Kidney glomerular epithelial cell (primary cell): ENCODE results near the gene JMJD8.
"Not testable (repeated sequence)": the region's sequence is repeated elsewhere in the genome, so short reads cannot be mapped to it uniquely, and the experiment has no call there.

Experiments used
- DNase-seq: peaks from one replicate; lab custom pipeline; 2025; lab: John Stamatoyannopoulos, UW

The JMJD8 gene

DNA sequence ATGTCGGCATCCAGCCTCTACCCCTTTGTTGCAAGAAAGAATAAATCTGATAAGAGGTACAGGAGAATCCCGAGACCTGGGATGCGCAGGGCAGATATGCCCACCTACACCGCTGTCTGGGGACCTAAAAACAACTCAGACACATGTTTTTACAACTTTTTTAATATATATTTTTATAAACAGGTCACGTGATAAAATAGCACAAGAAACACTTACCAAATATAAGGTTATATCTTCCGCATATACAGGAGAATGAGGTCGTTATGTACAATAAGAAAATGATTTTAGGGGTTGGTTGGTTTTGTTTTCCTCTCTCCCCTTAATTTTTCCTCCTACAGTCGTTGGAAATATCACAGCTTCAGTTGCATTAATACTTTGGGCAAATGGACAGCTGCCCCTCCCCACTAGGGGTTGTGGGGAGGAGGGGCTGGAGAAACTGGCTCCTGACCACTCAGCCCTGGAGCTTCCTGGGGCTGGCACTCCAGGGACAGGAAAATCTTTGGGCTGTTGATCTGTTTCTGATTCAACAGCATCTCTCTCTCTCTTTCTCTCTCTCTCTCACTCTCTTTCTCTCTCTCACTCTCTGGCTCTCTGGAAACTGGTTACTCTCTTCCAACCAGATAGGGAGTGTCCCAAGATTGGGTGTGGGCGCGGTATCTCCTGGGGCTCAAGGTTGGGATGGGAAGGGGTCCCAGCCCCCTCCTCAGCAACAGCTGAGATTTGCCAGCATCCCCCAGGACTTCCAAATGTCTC is 8.4 kb upstream of the JMJD8 start:
- DNase-seq, result no peak

DNA sequence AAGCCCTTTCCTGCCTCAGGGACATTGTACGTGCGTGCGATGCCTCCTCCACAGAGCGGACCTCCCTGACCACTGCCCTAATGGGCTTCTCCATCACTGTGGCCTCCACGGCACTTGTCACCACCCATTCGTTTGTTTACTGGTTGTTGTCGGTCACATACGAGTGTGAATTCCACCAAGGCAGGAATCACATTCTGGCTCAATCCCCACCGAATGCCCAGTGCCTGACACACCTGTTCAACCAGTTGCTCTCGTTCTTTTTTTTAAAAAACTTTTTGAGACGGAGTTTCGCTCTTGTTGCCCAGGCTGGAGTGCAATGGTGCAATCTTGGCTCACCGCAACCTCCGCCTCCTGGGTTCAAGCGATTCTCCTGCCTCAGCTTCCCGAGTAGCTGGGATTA is 7.1 kb upstream of the JMJD8 start:
- DNase-seq, result not testable (repeated sequence)

DNA sequence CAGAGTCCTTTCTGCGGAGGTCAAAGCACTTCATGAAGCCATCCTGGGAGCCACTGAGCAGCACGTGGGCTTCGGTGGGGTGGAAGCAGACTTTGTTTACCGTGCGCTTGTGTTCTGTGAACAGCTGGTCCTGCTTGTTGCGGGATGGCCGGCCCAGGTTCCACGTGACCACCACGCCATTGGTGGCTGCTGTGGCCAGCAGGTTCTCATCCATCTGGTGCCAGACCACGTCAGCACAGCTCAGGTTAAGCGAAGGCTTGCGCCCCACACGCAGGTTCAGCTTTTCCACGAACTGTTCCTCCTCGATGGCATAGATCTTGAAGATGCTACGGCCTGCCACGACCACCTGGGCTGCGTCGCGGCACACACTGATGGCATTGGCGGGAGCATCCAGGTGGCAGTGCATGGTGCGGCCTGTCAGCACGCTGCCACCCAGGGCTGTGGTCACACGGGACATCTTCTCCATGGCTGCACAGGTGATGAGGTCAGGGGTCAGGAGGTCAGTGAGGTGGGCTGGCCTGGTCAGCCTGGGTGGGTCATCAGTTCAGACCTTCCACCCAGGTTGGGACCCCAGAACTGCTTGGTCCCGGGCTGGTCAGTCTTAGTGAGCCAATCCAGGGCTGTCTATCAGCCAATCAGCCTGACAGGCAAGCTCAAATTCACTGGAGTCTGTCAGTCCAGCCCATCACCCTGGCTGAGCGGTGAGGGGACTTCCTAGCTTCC is 5.2 kb upstream of the JMJD8 start:
- no peak for DNase-seq

DNA sequence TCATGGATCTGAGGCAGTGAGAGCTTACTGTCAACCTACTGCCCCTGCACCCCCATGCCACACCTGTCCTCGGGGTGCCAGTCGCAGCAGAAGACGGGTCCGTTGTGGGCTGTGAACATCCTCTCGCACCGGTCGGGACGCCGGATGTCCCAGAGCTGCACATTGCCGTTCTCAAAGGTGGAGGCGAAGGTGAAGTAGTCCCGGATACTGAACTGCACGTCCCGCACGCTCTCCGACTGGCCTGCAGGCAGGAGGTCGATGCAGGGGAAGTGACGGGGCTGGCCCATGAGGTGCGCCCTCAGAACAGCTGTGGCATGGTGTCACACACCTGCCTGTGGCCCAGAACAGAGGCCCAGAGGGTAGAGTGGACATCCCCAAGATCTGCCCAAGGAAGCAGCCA is 3.4 kb upstream of the JMJD8 start:
- DNase-seq, result no peak

DNA sequence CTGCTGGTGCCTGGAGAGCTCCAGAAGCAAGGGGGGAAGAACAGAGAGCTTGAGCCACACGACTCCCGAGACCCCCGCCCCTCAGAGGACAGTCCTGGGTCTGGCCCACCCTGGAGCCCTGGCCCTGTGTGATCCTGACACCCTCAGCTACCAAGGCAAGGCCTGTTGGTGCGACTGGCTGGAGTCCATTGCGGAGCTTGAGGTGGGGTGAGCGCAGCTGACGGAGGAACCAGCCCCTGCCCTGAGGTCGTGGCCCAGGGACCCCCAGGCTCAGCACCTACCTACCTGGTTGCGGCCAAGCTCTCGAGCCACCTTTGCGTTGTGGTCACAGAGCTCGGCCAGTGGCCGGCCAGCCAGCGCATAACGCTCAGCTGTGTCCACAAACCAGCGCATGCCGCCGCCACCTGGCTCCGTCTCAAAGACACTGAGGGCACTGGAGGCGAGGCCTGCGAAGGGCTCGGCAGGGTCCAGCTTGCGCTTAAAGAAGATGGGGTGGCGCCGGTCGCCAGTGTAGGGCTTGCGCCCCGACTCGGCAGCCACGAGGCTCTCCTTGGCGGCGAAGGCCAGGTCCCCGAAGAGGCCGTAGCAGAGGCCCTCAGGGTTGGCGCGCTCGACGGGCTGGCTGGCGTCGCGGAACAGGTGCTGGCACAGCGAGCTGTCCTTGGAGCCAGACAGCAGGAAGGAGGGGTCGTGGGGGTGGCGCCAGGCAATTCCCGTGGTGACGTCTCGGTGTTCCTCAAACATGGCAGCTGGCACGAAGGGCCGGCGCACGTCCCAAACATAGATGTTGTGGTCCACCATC is 2.5 kb upstream of the JMJD8 start:
- DNase-seq, result no peak

DNA sequence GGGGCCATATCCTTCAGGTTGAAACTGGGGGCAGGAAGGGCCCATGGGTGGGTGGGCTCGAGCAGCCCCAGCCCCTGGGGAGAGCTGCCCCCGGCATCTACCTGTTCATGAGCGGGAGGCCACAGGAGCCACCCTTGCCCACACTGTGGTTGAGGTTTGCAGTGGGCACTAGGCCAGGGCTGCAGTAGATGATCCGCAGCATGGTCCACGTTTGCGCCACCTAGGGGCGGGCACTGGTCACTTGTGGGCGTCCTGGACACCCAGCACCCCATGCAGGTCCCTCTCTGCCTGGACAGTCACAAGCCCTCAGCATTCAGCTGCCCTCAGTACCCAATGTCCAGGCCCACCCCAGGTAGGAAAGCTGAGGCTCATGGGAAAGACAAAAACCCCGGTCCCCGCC is 1.8 kb upstream of the JMJD8 start:
- DNase-seq, result peak; percentile 21

DNA sequence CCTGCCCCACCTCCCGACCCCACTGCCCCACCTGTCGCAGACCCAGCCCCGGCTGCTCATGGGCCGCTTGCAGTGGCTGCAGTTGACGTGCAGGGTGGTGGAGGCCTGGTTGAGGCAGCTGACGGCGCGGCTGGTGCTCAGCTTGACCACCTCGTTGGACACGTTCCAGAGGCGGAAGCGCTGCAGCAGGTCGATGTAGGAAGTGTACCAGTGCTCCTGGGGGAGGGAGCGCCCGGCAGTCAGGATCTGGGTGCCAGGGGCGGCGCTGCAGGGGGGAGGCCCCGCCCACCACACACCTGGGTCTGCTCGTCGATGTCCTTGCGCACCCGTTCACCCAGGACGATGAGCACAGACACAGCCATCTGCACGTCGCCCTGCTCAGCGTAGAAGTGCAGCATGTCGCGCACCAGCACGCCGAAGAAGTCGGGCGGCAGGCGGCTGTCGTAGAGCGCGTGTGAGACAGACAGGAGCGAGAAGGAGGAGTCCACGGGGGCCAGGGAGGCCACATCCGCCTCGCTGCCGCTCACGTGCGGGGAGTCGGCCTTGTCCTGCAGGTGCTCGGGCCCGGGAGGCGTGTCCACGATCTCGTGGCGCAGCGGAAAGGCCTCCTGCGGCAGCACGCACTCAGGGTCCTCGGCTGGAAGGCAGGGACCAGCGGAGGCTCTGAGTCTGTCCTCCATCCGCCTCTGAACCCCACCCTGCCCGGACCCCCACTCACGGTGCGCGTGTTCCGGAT is 995 bp upstream of the JMJD8 start:
- DNase-seq, result no peak

DNA sequence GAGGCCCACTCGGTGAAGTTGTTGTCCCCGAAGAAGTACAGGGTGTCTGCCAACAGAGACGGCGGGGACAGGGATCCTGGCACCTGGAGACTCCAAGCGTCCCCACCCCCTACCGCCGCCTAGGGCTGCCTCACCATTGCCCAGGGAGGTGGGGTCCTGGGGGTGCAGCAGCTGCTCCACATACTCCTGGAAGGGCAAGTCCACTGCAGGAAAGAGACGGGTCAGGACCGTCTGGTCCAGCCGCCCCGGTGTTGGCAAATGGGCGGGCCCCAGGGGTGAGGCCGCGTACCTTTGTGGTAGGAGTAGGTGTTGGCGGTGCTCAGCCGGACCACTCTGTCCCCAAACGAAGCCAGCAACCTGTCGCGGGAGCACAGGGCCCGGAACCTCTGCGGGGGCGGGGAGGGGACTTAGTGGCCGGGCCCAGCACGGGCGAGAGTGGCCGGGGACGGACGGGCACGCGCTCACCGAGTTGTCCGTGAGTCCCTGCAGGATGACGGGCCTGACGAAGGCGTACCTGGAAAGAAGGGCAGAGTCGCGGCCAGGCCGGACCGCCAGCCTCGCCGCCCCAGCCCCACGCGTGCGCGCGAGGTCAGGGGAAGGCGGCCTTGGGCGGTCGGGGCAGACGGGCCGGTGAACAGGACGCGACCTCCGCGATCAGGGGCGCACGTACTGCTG is 601 bp downstream of the JMJD8 start:
- no peak for DNase-seq

DNA sequence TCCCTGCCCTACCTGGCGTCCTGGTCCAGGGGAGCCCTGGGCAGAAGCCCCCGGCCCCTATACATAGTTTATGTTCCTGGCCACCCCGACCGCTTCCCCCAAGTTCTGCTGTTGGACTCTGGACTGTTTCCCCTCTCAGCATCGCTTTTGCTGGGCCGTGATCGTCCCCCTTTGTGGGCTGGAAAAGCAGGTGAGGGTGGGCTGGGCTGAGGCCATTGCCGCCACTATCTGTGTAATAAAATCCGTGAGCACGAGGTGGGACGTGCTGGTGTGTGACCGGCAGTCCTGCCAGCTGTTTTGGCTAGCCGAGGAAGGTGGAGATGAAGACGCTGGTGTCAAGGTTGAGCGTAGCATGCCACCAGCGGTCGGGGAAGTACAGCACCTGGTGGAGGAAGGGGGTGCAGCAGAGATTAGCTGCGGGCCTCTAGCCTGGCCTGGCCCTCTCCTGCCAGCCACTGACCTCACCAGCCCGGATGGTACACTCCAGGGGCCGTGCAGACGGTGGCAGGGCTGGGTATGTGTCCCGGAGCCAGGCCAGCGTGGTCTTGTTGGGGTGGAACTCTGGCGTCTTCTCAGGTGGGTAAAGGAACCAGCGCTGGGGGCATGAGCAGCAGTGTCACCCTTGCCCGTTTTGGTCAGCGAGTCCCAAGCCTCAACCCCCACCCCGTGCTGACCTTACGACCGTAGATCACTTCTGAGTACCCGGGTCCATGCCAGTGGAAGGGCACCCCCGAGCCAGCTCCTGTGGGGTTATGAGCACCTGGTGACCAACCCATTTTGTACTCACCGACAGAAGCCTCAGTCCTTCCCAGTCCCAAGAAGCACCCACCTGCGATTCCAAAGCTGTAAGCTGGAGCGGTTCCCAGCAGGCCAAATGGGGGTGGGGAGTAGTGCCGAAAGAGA is 1.4 kb downstream of the JMJD8 start:
- DNase-seq, result no peak

DNA sequence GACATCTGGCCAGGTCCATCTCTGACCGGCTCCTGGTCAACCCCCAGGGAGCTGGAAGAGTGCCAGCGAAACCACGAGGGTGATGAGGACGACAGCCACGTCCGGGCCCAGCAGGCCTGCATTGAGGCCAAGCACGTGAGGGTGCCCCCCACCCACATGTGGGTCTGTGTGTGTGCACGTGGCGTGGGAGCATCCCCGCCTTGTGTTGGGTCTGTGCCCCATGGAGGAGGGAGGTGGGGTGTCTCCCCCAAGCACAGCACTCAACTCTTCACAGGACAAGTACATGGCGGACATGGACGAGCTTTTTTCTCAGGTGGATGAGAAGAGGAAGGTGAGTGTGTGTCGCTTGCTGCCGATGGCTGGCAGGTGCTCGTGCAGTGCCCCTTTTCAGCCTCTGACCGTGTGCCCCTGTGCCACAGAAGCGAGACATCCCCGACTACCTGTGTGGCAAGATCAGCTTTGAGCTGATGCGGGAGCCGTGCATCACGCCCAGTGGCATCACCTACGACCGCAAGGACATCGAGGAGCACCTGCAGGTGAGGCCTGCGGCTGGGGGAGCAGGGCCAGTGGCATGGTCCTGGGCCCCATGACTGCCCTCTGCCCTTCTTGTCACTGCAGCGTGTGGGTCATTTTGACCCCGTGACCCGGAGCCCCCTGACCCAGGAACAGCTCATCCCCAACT is 2.2 kb downstream of the JMJD8 start:
- DNase-seq, result no peak

DNA sequence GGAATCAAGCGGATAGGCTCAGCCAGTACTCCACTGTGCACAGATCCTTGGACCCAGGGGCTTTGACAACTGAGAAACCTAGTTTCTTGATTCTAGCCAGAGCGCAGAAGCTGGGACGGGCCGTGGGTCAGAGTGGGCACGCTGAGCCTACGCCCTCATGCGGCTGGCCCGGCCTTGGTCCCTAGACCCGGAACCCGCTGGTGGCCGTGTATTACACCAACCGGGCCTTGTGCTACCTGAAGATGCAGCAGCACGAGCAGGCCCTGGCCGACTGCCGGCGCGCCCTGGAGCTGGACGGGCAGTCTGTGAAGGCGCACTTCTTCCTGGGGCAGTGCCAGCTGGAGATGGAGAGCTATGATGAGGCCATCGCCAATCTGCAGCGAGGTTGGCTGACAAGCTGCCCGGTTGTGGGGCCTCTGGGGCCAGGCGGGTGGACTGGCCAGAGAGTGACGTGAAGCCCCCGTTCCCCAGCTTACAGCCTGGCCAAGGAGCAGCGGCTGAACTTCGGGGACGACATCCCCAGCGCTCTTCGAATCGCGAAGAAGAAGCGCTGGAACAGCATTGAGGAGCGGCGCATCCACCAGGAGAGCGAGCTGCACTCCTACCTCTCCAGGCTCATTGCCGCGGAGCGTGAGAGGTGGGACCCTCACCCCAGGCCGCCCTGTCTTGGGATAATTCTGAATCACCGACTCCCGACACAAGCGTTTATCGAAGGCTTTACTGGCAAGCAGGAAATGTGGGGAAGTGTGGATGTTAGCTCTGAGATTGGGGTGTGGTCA is 3.0 kb downstream of the JMJD8 start:
- no peak for DNase-seq

DNA sequence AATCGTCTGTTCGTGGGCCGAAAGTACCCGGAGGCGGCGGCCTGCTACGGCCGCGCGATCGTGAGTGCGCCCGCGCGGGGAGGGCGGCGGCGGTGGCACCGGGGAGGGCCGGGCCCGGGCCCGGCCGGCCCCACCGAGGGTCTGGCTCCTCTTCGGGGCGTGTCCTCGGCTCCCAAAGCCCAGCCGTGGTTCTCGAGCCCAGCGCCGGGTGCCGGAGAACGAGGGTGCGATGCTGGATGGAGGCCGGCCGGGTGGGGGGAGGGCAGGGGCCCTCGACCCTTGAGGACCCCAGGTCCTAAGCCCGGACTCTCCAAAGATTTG is 3.5 kb downstream of the JMJD8 start:
- no peak for DNase-seq

DNA sequence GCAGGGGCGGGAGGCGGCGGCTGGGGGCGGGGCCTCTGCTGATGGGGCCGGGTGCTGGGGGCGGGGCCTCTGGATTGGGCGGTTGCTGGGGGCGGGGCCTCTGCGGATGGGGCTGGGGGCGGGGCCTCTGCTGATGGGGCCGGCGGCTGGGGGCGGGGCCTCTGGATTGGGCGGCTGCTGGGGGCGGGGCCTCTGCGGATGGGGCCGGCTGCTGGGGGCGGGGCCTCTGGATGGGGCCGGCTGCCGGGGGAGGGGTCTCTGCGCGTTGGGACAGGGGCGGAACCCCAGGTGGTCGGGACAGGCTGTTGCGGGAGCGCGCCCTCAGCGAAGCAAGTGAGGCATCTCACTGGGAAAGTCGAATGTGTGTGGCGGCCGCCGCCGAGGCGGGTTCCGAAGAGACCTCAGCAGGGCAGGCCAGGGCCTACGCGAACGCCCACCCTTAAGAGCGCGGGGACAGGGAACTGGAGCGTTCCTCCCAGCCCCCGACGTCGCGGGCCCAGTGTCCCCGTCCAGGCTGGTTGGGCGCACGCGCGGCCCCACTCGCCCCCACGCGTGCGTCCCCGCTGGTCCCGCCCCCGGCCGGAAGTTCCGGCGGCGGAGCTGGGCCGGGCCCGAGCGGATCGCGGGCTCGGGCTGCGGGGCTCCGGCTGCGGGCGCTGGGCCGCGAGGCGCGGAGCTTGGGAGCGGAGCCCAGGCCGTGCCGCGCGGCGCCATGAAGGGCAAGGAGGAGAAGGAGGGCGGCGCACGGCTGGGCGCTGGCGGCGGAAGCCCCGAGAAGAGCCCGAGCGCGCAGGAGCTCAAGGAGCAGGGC is 4.1 kb downstream of the JMJD8 start, which contains the start of gene STUB1:
STUB1 (plus strand) TSS at position 597 of the 811 bp plus-strand sequence; CDS start at position 713, 116 bp downstream.
- DNase-seq, result peak; percentile 58

DNA sequence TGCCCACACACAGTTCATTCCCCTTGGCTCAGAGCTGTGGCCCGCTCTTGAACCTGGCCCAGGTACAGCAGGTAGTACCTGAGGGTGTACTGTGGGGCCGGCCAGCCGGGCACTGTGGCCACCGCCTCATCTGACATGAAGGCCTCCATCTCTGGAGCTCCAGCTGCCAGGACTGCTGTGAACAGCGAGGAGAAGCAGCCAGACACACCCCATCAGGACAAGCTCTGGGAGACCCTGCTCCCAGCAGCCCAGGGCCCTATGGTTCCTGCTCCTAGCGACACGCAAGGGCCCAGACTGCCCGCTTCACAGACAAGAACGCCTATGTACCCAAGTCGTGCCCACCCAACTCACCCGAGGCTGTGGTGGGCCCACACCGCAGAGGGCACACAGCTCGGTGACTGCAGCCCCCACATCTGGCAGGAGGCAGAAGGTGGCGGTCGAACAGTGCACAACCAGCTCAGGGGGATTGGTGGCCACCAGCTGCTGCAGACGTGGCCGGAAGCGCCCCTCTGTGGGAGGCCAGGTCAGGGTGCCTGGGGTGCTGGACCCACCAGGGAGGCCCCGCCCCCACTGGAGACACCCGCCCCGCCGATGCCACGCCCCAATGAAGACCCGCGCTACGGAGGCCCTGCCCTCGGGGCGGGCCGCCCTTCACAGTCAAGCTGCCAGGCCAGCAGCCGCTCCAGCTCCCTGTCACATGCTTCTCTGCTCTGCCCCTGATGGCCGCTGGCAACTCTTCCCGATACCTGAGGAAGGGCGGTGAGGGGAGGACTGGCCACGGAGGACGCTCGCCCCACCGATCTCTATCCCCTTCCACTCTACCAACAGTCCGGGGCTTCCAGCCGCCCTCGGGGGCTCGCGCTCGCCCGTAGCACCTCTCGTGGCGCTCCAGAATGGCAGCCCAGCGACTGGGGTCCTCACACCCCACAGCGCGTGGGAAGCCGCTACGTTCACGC is 5.0 kb downstream of the JMJD8 start:
- peak; percentile 33 for DNase-seq

DNA sequence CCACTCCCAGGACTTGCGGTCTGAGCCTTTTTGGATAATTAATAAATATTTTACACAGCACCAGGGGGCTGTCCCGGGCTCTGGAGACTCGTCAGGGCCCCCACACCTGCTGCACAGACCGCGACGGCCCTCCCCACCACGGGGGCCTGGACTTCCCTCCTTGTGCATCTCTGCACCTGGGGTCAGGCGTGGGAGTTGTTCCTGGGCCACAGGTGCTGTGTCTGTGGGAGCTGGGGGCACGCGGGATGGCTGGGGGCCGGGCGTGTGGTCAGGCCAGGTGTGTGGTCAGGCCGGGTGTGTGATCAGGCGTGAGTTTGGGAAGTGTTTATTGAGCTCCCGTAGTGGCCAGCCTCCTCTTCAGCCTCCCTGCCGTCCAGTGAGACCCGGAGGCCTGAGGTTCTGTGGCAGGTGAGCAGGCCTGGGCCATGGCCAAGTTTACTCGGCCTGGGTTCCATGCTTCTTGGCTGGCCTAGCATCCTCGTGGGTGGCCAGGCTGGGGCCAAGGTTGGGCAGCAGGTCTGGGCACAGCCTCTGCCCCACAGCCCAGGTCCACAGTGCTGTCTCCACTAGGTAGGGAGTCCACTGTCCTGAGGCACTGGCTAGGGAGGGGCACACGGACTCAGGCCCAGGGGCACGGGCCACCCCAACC is 5.8 kb downstream of the JMJD8 start:
- no peak for DNase-seq

DNA sequence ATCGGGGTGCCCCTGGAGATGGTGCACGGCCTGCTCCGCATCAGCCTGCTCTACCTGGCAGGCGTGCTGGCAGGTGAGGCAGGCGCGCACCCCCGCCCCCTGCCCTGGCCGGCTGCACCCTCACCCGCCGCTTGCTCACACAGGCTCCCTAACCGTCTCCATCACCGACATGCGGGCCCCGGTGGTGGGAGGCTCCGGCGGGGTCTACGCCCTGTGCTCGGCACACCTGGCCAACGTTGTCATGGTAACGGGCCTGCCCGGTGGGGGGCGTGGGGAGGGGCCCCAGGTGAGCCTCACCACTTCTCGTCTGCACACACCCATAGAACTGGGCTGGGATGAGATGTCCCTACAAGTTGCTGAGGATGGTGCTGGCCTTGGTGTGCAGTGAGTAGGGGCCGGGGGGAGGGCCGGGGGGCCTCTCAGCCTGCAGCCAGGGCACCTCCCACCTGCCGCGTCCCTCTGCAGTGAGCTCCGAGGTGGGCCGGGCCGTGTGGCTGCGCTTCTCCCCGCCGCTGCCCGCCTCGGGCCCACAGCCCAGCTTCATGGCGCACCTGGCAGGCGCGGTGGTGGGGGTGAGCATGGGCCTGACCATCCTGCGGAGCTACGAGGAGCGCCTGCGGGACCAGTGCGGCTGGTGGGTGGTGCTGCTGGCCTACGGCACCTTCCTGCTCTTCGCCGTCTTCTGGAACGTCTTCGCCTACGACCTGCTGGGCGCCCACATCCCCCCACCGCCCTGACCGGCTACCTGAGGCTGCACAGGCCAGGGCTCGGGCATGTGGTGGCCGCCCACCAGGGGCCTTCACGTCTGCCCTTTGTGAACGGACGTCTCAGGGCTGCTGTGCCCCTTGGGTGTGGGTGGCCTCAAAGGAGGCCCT is 6.6 kb downstream of the JMJD8 start:
- no peak for DNase-seq
